ENCODE measurements around the gene CPT1B.

The CPT1B gene

GRCh38 chr22:50605002-50605612 lies 26.9 kb upstream of the CPT1B start (continued):
- TF ChIP-seq ZNF561 (tag by site-specific recombination; IDR thresholded peaks at IDR 0.05; ENCODE audit: borderline replicate concordance) = no peak
- TF ChIP-seq, protein P1, sequence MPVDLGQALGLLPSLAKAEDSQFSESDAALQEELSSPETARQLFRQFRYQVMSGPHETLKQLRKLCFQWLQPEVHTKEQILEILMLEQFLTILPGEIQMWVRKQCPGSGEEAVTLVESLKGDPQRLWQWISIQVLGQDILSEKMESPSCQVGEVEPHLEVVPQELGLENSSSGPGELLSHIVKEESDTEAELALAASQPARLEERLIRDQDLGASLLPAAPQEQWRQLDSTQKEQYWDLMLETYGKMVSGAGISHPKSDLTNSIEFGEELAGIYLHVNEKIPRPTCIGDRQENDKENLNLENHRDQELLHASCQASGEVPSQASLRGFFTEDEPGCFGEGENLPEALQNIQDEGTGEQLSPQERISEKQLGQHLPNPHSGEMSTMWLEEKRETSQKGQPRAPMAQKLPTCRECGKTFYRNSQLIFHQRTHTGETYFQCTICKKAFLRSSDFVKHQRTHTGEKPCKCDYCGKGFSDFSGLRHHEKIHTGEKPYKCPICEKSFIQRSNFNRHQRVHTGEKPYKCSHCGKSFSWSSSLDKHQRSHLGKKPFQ (tag by site-specific recombination; IDR thresholded peaks at IDR 0.05) = no peak
- TF ChIP-seq, protein P2, sequence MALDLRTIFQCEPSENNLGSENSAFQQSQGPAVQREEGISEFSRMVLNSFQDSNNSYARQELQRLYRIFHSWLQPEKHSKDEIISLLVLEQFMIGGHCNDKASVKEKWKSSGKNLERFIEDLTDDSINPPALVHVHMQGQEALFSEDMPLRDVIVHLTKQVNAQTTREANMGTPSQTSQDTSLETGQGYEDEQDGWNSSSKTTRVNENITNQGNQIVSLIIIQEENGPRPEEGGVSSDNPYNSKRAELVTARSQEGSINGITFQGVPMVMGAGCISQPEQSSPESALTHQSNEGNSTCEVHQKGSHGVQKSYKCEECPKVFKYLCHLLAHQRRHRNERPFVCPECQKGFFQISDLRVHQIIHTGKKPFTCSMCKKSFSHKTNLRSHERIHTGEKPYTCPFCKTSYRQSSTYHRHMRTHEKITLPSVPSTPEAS (tag by site-specific recombination; IDR thresholded peaks at IDR 0.05) = no peak

- POLR2A ChIA-PET = no interaction called here
- H3K36me3 ChIP-seq (ENCODE audit: control insufficient read depth in 2 of 2, insufficient read depth in 1 of 2, low read length in 2 of 2) = peaks cover 0 to 64% of the 10 kb centered on the region in 2 experiments; a peak in 1 of 3 replicates
- H3K4me3 ChIP-seq (ENCODE audit: low read depth, low read length) = no peak overlapping the region
- TF ChIP-seq OVOL3 (tag by site-specific recombination; IDR thresholded peaks at IDR 0.05) = no peak
- TF ChIP-seq, protein P3, sequence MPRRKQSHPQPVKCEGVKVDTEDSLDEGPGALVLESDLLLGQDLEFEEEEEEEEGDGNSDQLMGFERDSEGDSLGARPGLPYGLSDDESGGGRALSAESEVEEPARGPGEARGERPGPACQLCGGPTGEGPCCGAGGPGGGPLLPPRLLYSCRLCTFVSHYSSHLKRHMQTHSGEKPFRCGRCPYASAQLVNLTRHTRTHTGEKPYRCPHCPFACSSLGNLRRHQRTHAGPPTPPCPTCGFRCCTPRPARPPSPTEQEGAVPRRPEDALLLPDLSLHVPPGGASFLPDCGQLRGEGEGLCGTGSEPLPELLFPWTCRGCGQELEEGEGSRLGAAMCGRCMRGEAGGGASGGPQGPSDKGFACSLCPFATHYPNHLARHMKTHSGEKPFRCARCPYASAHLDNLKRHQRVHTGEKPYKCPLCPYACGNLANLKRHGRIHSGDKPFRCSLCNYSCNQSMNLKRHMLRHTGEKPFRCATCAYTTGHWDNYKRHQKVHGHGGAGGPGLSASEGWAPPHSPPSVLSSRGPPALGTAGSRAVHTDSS (tag by site-specific recombination; IDR thresholded peaks at IDR 0.05) = peak; percentile 32; the same call in 1 of the 2 replicates
- H3K9me3 ChIP-seq (ENCODE audit: control insufficient read depth, insufficient read depth, low read depth, low read length) = no peaks in the 10 kb centered on the region
- no peak overlapping the region for H3K27ac ChIP-seq (ENCODE audit: extremely low read depth, low read depth, low read length)
- 0 out of 2 replicates have a peak, but pooled peaks cover 3% of the 10 kb centered on the region for H3K4me1 ChIP-seq (ENCODE audit: control insufficient read depth, insufficient read depth, low read length)
- CTCF ChIA-PET = no interaction called here
These were observed 26.2 kb upstream of the CPT1B start for GRCh38 chr22:50604256-50605001.

GRCh38 chr22:50603511-50604255 lies 25.5 kb upstream of the CPT1B start:
- ChIA-PET POLR2A (no interaction called here), CTCF (interaction anchor here (0.5 kb wide), 1 partner anchor 128 kb away, joined by 3 read pairs; no protein-coding TSS in a partner anchor)
- H3K36me3 ChIP-seq (ENCODE audit: control insufficient read depth in 2 of 2, insufficient read depth in 1 of 2, low read length in 2 of 2) = peaks cover 0 to 58% of the 10 kb centered on the region in 2 experiments; a peak in 1 of 3 replicates

More at GRCh38 chr22:50603511-50604255, 25.5 kb upstream of the CPT1B start:
- Histone ChIP-seq H3K27ac (ENCODE audit: extremely low read depth, low read depth, low read length) (no peak overlapping the region), H3K9me3 (ENCODE audit: control insufficient read depth, insufficient read depth, low read depth, low read length) (no peaks in the 10 kb centered on the region), H3K4me1 (ENCODE audit: control insufficient read depth, insufficient read depth, low read length) (0 out of 2 replicates have a peak, but pooled peaks cover 3% of the 10 kb centered on the region), H3K4me3 (ENCODE audit: low read depth, low read length) (no peak overlapping the region)
- no peak for TF ChIP-seq ZNF292 (tag by site-specific recombination; IDR thresholded peaks at IDR 0.05; ENCODE audit: borderline replicate concordance, low read depth)
- TF ChIP-seq ZNF76 (tag by site-specific recombination; IDR thresholded peaks at IDR 0.05; ENCODE audit: borderline replicate concordance, low read depth) = no peak
- TF ChIP-seq ZNF391 (tag by site-specific recombination; IDR thresholded peaks at IDR 0.05; ENCODE audit: borderline replicate concordance, low read depth) = no peak
- TF ChIP-seq, protein P4, sequence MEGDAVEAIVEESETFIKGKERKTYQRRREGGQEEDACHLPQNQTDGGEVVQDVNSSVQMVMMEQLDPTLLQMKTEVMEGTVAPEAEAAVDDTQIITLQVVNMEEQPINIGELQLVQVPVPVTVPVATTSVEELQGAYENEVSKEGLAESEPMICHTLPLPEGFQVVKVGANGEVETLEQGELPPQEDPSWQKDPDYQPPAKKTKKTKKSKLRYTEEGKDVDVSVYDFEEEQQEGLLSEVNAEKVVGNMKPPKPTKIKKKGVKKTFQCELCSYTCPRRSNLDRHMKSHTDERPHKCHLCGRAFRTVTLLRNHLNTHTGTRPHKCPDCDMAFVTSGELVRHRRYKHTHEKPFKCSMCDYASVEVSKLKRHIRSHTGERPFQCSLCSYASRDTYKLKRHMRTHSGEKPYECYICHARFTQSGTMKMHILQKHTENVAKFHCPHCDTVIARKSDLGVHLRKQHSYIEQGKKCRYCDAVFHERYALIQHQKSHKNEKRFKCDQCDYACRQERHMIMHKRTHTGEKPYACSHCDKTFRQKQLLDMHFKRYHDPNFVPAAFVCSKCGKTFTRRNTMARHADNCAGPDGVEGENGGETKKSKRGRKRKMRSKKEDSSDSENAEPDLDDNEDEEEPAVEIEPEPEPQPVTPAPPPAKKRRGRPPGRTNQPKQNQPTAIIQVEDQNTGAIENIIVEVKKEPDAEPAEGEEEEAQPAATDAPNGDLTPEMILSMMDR (tag by site-specific recombination; IDR thresholded peaks at IDR 0.05) = no peak
- no peak for TF ChIP-seq ZFP3 (tag by site-specific recombination; IDR thresholded peaks at IDR 0.05; ENCODE audit: low read depth)
- no peak for TF ChIP-seq ZBTB48 (tag by site-specific recombination; IDR thresholded peaks at IDR 0.05)
- no peak for TF ChIP-seq ZFHX2 (tag by site-specific recombination; conservative IDR thresholded peaks at IDR 0.05)
- no peak for TF ChIP-seq ZNF416 (tag by site-specific recombination; IDR thresholded peaks at IDR 0.05)
- no peak for TF ChIP-seq ZNF202 (tag by site-specific recombination; IDR thresholded peaks at IDR 0.05; ENCODE audit: borderline replicate concordance)
- TF ChIP-seq GFI1B (tag by site-specific recombination; IDR thresholded peaks at IDR 0.05) = no peak
- no peak for TF ChIP-seq ZNF747 (tag by site-specific recombination; IDR thresholded peaks at IDR 0.05)
- no peak for TF ChIP-seq KLF7 (tag by site-specific recombination; IDR thresholded peaks at IDR 0.05; ENCODE audit: borderline replicate concordance)
- TF ChIP-seq KLF9 (tag by site-specific recombination; IDR thresholded peaks at IDR 0.05; ENCODE audit: low read depth) = no peak
